Esophagus squamous epithelium (tissue), 5 donors: Measurements from ENCODE around the gene MBOAT2. TPM values are rescaled to one million over a fixed set of nuclear protein-coding genes. Genes with fewer than 3 reads are reported as not detected.

Source experiments
- DNase-seq: peaks from one replicate; lab custom pipeline; 2025; lab: John Stamatoyannopoulos, UW
- H3K27ac ChIP-seq, 4 donors: fragments of 200-600 bp; sonication (generic); one replicate each; pipeline ENCODE4 v1.5.1; 2016 to 2019; ENCODE audit warnings: mild to moderate bottlenecking in 1 of 4
- H3K27me3 ChIP-seq, 4 donors: fragments of 200-600 bp; sonication (generic); 1 replicate in 3 of 4; 2 replicates in 1 of 4; pipeline versions ENCODE4 v1.5.1 to v1.6.0; 2017 to 2021; ENCODE audit warnings: antibody characterized with exemption in 1 of 4
- H3K36me3 ChIP-seq, 3 donors: fragments of 200-600 bp; sonication (generic); one replicate each; pipeline ENCODE4 v1.5.1; 2016 to 2019
- H3K4me1 ChIP-seq, 3 donors: fragments of 200-600 bp; sonication (generic); one replicate each; pipeline ENCODE4 v1.5.1; 2017 to 2019
- H3K4me3 ChIP-seq, 4 donors: fragments of 200-600 bp; sonication (generic); 1 replicate in 3 of 4; 2 replicates in 1 of 4; pipeline ENCODE4 v1.5.1; 2016 to 2019; ENCODE audit warnings: mild to moderate bottlenecking in 2 of 4, moderate library complexity in 1 of 4
- H3K9me3 ChIP-seq, 3 donors: fragments of 200-600 bp; sonication (generic); one replicate each; pipeline ENCODE4 v1.5.1; 2016 to 2019
- POLR2A ChIP-seq, 4 donors: fragments of 450-650 bp; IDR thresholded peaks; one replicate each; pipeline ENCODE4 v1.6.1; 2017; ENCODE audit warnings: antibody characterized with exemption in 4 of 4, mild to moderate bottlenecking in 4 of 4, moderate library complexity in 3 of 4
- WGBS, 2 donors: methylation state at CpG; one replicate each; pipeline ENCODE4 v1.1.5; 2018; 5-methylcytosine and 5-hydroxymethylcytosine counted together
- intact Hi-C: fragments of 100-400 bp; cut with DNase I; formaldehyde crosslinking; loops from one replicate; pipeline ENCODE4 v1.15.0; 2022
- total RNA-seq, 4 donors: library from RNA; depleted of rRNA; stranded (reverse); fragments of >200 nt; gene quantifications; one replicate each; pipeline ENCODE4 v1.1.0, GENCODE V29; 2016
- TF ChIP-seq, protein P1 (sequence below), 6 experiments: fragments of 450-650 bp in 4 of 6; fragments of 200-600 bp in 2 of 6; sonication (generic) in 2 of 6; IDR thresholded peaks; one replicate each; pipeline ENCODE4 v1.5.1; 2016 to 2019; ENCODE audit warnings: antibody characterized with exemption in 6 of 6, mild to moderate bottlenecking in 4 of 6, moderate library complexity in 4 of 6
- donor health status: DM: yes; HTN: yes; CAD: no.

Gene MBOAT2
- total RNA-seq, 4 donors from 2014 or later = 56.6 to 110 (median 73.1) TPM

GRCh38 chr2:8839189-8839965, 164.1 kb downstream of the MBOAT2 start:
- peaks cover 14 to 31% (median 22%) of the 10 kb centered on the region in 3 donors for H3K4me1 ChIP-seq
- 71 to 75% methylated on average over 4 of the region's 5 CpGs for WGBS, 2 donors

DNA sequence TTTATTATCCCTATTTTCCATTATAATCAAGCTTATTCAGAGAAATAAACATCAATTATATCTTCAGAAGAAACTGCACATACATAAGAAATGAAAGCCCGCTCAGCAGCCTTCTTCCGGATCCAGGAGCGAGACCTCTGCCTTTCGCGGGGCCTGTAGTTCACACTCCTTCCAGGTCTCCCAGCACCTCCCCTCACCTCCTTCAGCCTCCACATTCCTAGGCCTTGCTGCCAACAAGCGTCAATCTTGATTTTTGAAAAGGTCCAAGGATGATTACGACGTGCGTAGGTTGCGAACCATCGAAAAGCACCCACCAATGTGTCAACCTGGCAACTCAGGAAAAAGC, 165.7 kb downstream of the MBOAT2 start:
- TF ChIP-seq, protein P1, sequence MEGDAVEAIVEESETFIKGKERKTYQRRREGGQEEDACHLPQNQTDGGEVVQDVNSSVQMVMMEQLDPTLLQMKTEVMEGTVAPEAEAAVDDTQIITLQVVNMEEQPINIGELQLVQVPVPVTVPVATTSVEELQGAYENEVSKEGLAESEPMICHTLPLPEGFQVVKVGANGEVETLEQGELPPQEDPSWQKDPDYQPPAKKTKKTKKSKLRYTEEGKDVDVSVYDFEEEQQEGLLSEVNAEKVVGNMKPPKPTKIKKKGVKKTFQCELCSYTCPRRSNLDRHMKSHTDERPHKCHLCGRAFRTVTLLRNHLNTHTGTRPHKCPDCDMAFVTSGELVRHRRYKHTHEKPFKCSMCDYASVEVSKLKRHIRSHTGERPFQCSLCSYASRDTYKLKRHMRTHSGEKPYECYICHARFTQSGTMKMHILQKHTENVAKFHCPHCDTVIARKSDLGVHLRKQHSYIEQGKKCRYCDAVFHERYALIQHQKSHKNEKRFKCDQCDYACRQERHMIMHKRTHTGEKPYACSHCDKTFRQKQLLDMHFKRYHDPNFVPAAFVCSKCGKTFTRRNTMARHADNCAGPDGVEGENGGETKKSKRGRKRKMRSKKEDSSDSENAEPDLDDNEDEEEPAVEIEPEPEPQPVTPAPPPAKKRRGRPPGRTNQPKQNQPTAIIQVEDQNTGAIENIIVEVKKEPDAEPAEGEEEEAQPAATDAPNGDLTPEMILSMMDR (IDR thresholded peaks at IDR 0.05) = no peak
- no peak for TF ChIP-seq POLR2A (IDR thresholded peaks at IDR 0.05)
- peak overlapping the region; percentile 83 to 95 (median 90) for H3K4me3 ChIP-seq
- DNase-seq = no peak
- 64 to 65% methylated on average over 11 of the region's 11 CpGs for WGBS, 2 donors
- H3K27ac ChIP-seq = peak overlapping the region; percentile 84 to 90 (median 88)
- peaks cover 0 to 7% (median 0%) of the 10 kb centered on the region in 4 donors for H3K27me3 ChIP-seq
- H3K9me3 ChIP-seq = no peaks in the 10 kb centered on the region
- intact Hi-C loops = no loop called here
- no peaks in the 10 kb centered on the region for H3K36me3 ChIP-seq
- H3K4me1 ChIP-seq = peaks cover 14 to 40% (median 22%) of the 10 kb centered on the region in 3 donors

More at GRCh38 chr2:8839189-8839965, 164.1 kb downstream of the MBOAT2 start:
- H3K27me3 ChIP-seq = peaks cover 0 to 7% (median 0%) of the 10 kb centered on the region in 4 donors
- H3K4me3 ChIP-seq = no peak overlapping the region
- TF ChIP-seq, protein P1 (IDR thresholded peaks at IDR 0.05) = no peak
- TF ChIP-seq POLR2A (IDR thresholded peaks at IDR 0.05) = no peak
- H3K9me3 ChIP-seq = no peaks in the 10 kb centered on the region
- no peak overlapping the region for H3K27ac ChIP-seq
- H3K36me3 ChIP-seq = no peaks in the 10 kb centered on the region
- intact Hi-C loops = no loop called here
- no peak for DNase-seq

GRCh38 chr2:8836971-8837794, 166.3 kb downstream of the MBOAT2 start, which contains the start of gene KIDINS220:
Gene KIDINS220 (minus strand): TSS chr2:8837613. CDS start chr2:8827093, 10,520 bp downstream.
- Histone ChIP-seq H3K4me1 (peaks cover 14 to 40% (median 22%) of the 10 kb centered on the region in 3 donors), H3K27me3 (peaks cover 0 to 7% (median 0%) of the 10 kb centered on the region in 4 donors), H3K27ac (peak within 1 kb of the TSS; percentile 84 to 90 (median 88)), H3K9me3 (no peaks in the 10 kb centered on the region), H3K4me3 (peak within 1 kb of the TSS; percentile 83 to 95 (median 90)), H3K36me3 (no peaks in the 10 kb centered on the region)
- DNase-seq = peak; percentile 58
- intact Hi-C loops = no loop called here
- TF ChIP-seq, protein P1 (IDR thresholded peaks at IDR 0.05) = no peak
- peak in 3 of 4 donors; percentile 32 to 86 (median 72) for TF ChIP-seq POLR2A (IDR thresholded peaks at IDR 0.05)
- WGBS, 2 donors = 0 to 1% methylated on average over 16 to 26 of the region's 67 CpGs

DNA sequence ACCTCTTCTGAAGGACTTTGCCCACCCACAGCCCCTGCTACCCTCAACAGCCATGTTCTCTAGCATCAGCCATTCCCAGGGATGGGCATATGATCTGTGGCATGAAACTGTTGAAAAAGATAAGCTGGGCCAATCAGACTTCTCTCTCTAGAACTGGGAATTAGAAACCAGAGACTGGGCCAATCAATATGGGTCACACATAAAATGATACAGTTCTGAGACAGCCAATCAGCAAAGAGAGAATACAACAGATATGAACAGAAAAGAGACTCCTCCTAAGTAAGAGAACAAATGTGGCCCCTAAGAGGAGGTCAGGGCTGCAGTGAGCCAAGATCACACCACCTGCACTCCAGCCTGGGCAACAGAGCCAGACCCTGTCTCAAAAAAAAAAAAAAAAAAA, 168.2 kb downstream of the MBOAT2 start:
- TF ChIP-seq, protein P1 (IDR thresholded peaks at IDR 0.05) = no peak
- TF ChIP-seq POLR2A (IDR thresholded peaks at IDR 0.05) = no peak
- Histone ChIP-seq H3K4me1 (peaks cover 14 to 47% (median 22%) of the 10 kb centered on the region in 3 donors), H3K27me3 (peaks cover 0 to 7% (median 0%) of the 10 kb centered on the region in 4 donors), H3K36me3 (no peaks in the 10 kb centered on the region), H3K27ac (no peak overlapping the region), H3K9me3 (no peaks in the 10 kb centered on the region), H3K4me3 (no peak overlapping the region)
- intact Hi-C loops = no loop called here
- DNase-seq = no peak
